HG02763 (cell line): ENCODE data around the gene DOCK2.

Source experiments
- ATAC-seq: cut with Tn5 transposase; IDR thresholded peaks from one replicate; pipeline ENCODE4 v1.9.1; 2021; ENCODE audit warnings: mild to moderate bottlenecking, moderate library complexity; ENCODE audit not compliant: unreplicated experiment

Gene DOCK2

GRCh38 chr5:169889572-169889971 lies 252.5 kb downstream of the DOCK2 start:
- ATAC-seq = no peak

GRCh38 chr5:169893010-169893409 lies 255.9 kb downstream of the DOCK2 start:
- no peak for ATAC-seq

- no peak for ATAC-seq
These were observed 256.5 kb downstream of the DOCK2 start for GRCh38 chr5:169893571-169893970.

GRCh38 chr5:169895926-169896325 lies 258.9 kb downstream of the DOCK2 start:
- no peak for ATAC-seq

GRCh38 chr5:169897481-169897880 lies 260.4 kb downstream of the DOCK2 start:
- no peak for ATAC-seq

- ATAC-seq = no peak
These were observed 264.8 kb downstream of the DOCK2 start for GRCh38 chr5:169901896-169902295.

- no peak for ATAC-seq
These were observed 267.0 kb downstream of the DOCK2 start for GRCh38 chr5:169904059-169904458.

GRCh38 chr5:169904508-169904907 lies 267.4 kb downstream of the DOCK2 start:
- no peak for ATAC-seq

- no peak for ATAC-seq
These were observed 267.9 kb downstream of the DOCK2 start for GRCh38 chr5:169905017-169905416.

- ATAC-seq = no peak
These were observed 269.9 kb downstream of the DOCK2 start for GRCh38 chr5:169906745-169907649.

GRCh38 chr5:169908864-169909263 lies 271.8 kb downstream of the DOCK2 start:
- ATAC-seq = no peak

- ATAC-seq = no peak
These were observed 272.9 kb downstream of the DOCK2 start for GRCh38 chr5:169909945-169910344.

GRCh38 chr5:169910393-169910792 lies 273.3 kb downstream of the DOCK2 start:
- no peak for ATAC-seq

GRCh38 chr5:169911448-169912212 lies 274.6 kb downstream of the DOCK2 start:
- ATAC-seq = no peak

GRCh38 chr5:169913479-169913878 lies 276.4 kb downstream of the DOCK2 start:
- ATAC-seq = no peak

GRCh38 chr5:169914766-169915165 lies 277.7 kb downstream of the DOCK2 start:
- no peak for ATAC-seq

GRCh38 chr5:169917500-169917899 lies 280.4 kb downstream of the DOCK2 start:
- ATAC-seq = no peak

- no peak for ATAC-seq
These were observed 281.2 kb downstream of the DOCK2 start for GRCh38 chr5:169918228-169918627.

GRCh38 chr5:169920474-169920873 lies 283.4 kb downstream of the DOCK2 start:
- no peak for ATAC-seq

- no peak for ATAC-seq
These were observed 284.3 kb downstream of the DOCK2 start for GRCh38 chr5:169921384-169921783.

GRCh38 chr5:169921949-169922348 lies 284.9 kb downstream of the DOCK2 start:
- ATAC-seq = no peak

- no peak for ATAC-seq
These were observed 285.4 kb downstream of the DOCK2 start for GRCh38 chr5:169922474-169922873.
